KMS-11 (cell line): ENCODE results near the gene CSMD2.

ENCODE experiments used
- H2AFZ ChIP-seq: fragments of 200-600 bp; sonication (generic); 2 replicates; pipeline ENCODE4 v1.6.1; 2016; ENCODE audit warnings: antibody characterized with exemption, mixed run types, low read depth
- H3K27ac ChIP-seq: fragments of 200-600 bp; sonication (generic); 2 replicates; pipeline ENCODE4 v1.6.1; 2016; ENCODE audit warnings: mild to moderate bottlenecking, mixed run types
- H3K27me3 ChIP-seq: fragments of 200-600 bp; sonication (generic); 2 replicates; pipeline ENCODE4 v1.6.1; 2017; ENCODE audit warnings: mild to moderate bottlenecking, low read depth, mixed run types, moderate library complexity; ENCODE audit not compliant: insufficient read depth
- H3K36me3 ChIP-seq: fragments of 200-600 bp; sonication (generic); 2 replicates; pipeline ENCODE4 v1.6.1; 2017; ENCODE audit warnings: mild to moderate bottlenecking, mixed run types; ENCODE audit not compliant: insufficient read depth
- H3K4me1 ChIP-seq: fragments of 200-600 bp; sonication (generic); 2 replicates; pipeline ENCODE4 v1.6.1; 2016; ENCODE audit warnings: mild to moderate bottlenecking, low read depth, mixed run types; ENCODE audit not compliant: poor library complexity, severe bottlenecking
- H3K4me2 ChIP-seq: fragments of 200-600 bp; sonication (generic); 2 replicates; pipeline ENCODE4 v1.7.0; 2016; ENCODE audit warnings: mild to moderate bottlenecking, mixed run types
- H3K4me3 ChIP-seq: fragments of 200-600 bp; sonication (generic); IDR thresholded peaks from 2 replicates; pipeline ENCODE4 v1.6.1; 2017; ENCODE audit warnings: low read depth, low read length, mixed read lengths; ENCODE audit not compliant: insufficient read depth
- H3K79me2 ChIP-seq: fragments of 200-600 bp; sonication (generic); 2 replicates; pipeline ENCODE4 v1.6.1; 2016; ENCODE audit warnings: low read depth, mixed run types; ENCODE audit not compliant: insufficient read depth
- H3K9ac ChIP-seq: fragments of 200-600 bp; sonication (generic); 2 replicates; pipeline ENCODE4 v1.6.1; 2016; ENCODE audit warnings: mild to moderate bottlenecking, mixed run types
- H4K20me1 ChIP-seq: fragments of 200-600 bp; sonication (generic); 2 replicates; pipeline ENCODE4 v1.6.1; 2016; ENCODE audit warnings: mild to moderate bottlenecking, mixed run types; ENCODE audit not compliant: insufficient read depth
- TF ChIP-seq, protein P1 (sequence below): fragments of 200-600 bp; sonication (generic); conservative IDR thresholded peaks from 2 replicates; pipeline ENCODE4 v1.6.1; 2017; ENCODE audit warnings: low read depth, mild to moderate bottlenecking, antibody characterized with exemption, low read length, moderate library complexity, mixed read lengths

CSMD2 gene

DNA sequence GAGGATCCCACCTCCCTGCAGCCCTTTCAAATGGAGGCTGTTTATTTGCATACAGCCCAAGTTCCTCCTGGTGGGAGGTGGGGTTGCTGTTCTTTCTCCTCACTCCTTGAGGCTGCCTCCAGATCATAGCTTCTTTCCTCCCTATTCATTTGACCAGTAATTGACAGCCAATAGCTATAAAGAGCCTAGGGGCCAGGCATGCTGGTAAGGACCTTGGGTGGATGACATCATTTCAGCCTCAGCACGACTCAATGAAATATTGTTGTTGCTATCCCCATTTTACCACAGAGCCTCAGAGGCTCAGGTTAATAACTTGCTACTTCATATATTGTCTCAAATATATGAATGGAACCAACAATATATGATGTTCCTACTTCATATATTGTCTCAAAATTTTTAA lies 661.5 kb downstream of the CSMD2 start:
- Histone ChIP-seq H3K27ac (no peak overlapping the region), H3K9ac (no peak overlapping the region), H3K79me2 (no peaks in the 10 kb centered on the region), H3K4me1 (no peaks in the 10 kb centered on the region), H2AFZ (no peak overlapping the region), H3K27me3 (no peaks in the 10 kb centered on the region), H3K36me3 (no peaks in the 10 kb centered on the region), H3K4me2 (no peak overlapping the region), H3K4me3 (no peak overlapping the region), H4K20me1 (no peaks in the 10 kb centered on the region)
- TF ChIP-seq, protein P1, sequence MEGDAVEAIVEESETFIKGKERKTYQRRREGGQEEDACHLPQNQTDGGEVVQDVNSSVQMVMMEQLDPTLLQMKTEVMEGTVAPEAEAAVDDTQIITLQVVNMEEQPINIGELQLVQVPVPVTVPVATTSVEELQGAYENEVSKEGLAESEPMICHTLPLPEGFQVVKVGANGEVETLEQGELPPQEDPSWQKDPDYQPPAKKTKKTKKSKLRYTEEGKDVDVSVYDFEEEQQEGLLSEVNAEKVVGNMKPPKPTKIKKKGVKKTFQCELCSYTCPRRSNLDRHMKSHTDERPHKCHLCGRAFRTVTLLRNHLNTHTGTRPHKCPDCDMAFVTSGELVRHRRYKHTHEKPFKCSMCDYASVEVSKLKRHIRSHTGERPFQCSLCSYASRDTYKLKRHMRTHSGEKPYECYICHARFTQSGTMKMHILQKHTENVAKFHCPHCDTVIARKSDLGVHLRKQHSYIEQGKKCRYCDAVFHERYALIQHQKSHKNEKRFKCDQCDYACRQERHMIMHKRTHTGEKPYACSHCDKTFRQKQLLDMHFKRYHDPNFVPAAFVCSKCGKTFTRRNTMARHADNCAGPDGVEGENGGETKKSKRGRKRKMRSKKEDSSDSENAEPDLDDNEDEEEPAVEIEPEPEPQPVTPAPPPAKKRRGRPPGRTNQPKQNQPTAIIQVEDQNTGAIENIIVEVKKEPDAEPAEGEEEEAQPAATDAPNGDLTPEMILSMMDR = no peak

DNA sequence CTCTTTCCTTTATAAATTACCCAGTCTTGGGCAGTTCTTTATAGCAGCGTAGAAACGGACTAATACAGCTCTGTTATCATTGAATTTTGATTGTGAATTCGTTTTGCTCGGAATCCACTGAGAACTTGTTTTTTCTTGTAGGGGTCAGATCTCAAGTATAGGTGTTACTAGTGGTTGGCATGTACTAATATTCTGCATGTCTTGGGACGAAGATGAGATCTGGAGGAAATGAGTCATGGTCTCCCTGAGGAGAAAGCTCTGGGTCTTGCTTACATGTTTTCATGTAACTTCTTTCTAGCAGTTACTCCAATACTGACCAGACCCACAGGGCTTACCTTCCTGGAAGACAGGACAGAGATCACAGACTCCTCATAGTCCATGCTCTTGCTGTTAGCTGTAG lies 662.3 kb downstream of the CSMD2 start:
- H3K79me2 ChIP-seq = no peaks in the 10 kb centered on the region

DNA sequence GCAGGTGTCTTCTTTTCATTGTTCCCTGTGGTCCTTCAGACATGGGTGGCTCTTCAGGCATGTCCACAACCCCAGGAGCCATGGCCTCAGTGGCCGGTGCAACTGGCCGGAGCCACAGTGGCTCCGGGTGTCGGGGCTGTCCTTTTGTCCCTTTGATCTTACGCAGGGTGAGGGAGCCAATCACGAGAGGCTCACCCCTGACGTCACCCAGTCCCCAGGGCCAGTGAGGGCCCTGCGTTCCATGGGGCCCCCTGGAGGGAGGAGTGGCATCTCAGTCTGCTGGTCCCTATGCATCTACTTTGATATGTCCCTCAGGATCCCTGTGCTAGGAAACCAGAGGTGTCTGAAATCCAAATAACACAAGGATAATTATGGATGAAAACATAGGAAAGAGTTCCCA lies 663.3 kb downstream of the CSMD2 start:
- Histone ChIP-seq H3K4me1 (no peaks in the 10 kb centered on the region), H3K4me2 (no peak overlapping the region), H3K36me3 (no peaks in the 10 kb centered on the region), H3K9ac (no peak overlapping the region), H3K27me3 (no peaks in the 10 kb centered on the region), H3K27ac (no peak overlapping the region), H3K4me3 (no peak overlapping the region), H2AFZ (no peak overlapping the region), H4K20me1 (no peaks in the 10 kb centered on the region), H3K79me2 (no peaks in the 10 kb centered on the region)
- TF ChIP-seq, protein P1 = no peak

More for the DNA sequence above, 662.3 kb downstream of the CSMD2 start:
- H4K20me1 ChIP-seq = no peaks in the 10 kb centered on the region
- no peaks in the 10 kb centered on the region for H3K4me1 ChIP-seq
- no peaks in the 10 kb centered on the region for H3K36me3 ChIP-seq
- TF ChIP-seq, protein P1 = no peak
- H3K27me3 ChIP-seq = no peaks in the 10 kb centered on the region
- no peak overlapping the region for H3K4me3 ChIP-seq
- H2AFZ ChIP-seq = no peak overlapping the region
- no peak overlapping the region for H3K27ac ChIP-seq
- no peak overlapping the region for H3K4me2 ChIP-seq
- no peak overlapping the region for H3K9ac ChIP-seq

DNA sequence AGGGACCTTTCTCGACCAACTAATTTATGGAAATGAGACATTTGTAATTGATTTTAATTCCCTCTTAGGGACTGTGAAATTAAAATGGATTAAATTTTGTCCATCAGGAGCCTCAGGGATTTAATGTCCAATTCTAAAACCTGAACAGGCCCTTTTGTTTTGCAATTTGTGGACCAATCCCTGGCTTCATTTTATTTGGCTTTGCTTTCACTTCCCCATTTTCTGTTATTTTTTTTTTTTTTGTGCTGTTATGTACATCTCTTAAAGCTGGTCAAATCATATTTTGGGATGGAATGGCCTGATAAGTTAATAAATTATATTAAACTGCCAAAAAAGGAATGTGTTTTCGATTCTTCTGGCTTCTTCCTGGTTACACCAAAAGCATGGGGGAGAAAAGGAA lies 663.7 kb downstream of the CSMD2 start:
- TF ChIP-seq, protein P1 = no peak
- no peaks in the 10 kb centered on the region for H3K27me3 ChIP-seq
- no peaks in the 10 kb centered on the region for H3K36me3 ChIP-seq
- H4K20me1 ChIP-seq = no peaks in the 10 kb centered on the region
- H3K4me2 ChIP-seq = no peak overlapping the region
- no peaks in the 10 kb centered on the region for H3K4me1 ChIP-seq
- H3K9ac ChIP-seq = no peak overlapping the region
- no peaks in the 10 kb centered on the region for H3K79me2 ChIP-seq
- no peak overlapping the region for H3K4me3 ChIP-seq
- no peak overlapping the region for H3K27ac ChIP-seq
- H2AFZ ChIP-seq = no peak overlapping the region
